Ishikawa (cell line): ENCODE data around the gene EYA4.

ENCODE experiments used
- CEBPB ChIP-seq: IDR thresholded peaks from 2 replicates; pipeline ENCODE4 v1.6.1; 2012
- CREB1 ChIP-seq: IDR thresholded peaks from 2 replicates; pipeline ENCODE4 v1.6.1; 2012; ENCODE audit warnings: low read depth
- EGR1 ChIP-seq: IDR thresholded peaks from 2 replicates; pipeline ENCODE4 v1.6.1; 2012
- EP300 ChIP-seq: IDR thresholded peaks from 2 replicates; pipeline ENCODE4 v1.6.1; 2012; ENCODE audit warnings: borderline replicate concordance
- FOXM1 ChIP-seq: IDR thresholded peaks from 2 replicates; pipeline ENCODE4 v1.6.1; 2012; ENCODE audit warnings: low read depth, borderline replicate concordance
- MAX ChIP-seq: IDR thresholded peaks from 2 replicates; pipeline ENCODE4 v1.6.1; 2012
- NFIC ChIP-seq: IDR thresholded peaks from 2 replicates; pipeline ENCODE4 v1.6.1; 2012
- RAD21 ChIP-seq: IDR thresholded peaks from 2 replicates; pipeline ENCODE4 v1.6.1; 2012; ENCODE audit warnings: low read depth
- REST ChIP-seq: IDR thresholded peaks from 2 replicates; pipeline ENCODE4 v1.6.1; 2012; ENCODE audit warnings: low read depth, mild to moderate bottlenecking
- TAF1 ChIP-seq: IDR thresholded peaks from 2 replicates; pipeline ENCODE4 v1.6.1; 2012; ENCODE audit warnings: low read depth, mild to moderate bottlenecking
- TCF12 ChIP-seq: IDR thresholded peaks from 2 replicates; pipeline ENCODE4 v1.6.1; 2012; ENCODE audit warnings: low read depth
- TEAD4 ChIP-seq: IDR thresholded peaks from 2 replicates; pipeline ENCODE4 v1.6.1; 2012
- USF1 ChIP-seq: IDR thresholded peaks from 2 replicates; pipeline ENCODE4 v1.6.1; 2012
- YY1 ChIP-seq: IDR thresholded peaks from 2 replicates; pipeline ENCODE4 v1.6.1; 2012; ENCODE audit warnings: low read depth
- ZBTB7A ChIP-seq: IDR thresholded peaks from 2 replicates; pipeline ENCODE4 v1.6.1; 2012; ENCODE audit warnings: low read depth

The EYA4 gene

GRCh38 chr6:133392641-133393040 is 151.5 kb downstream of the EYA4 start:
- TF ChIP-seq NFIC (no peak), USF1 (no peak), TAF1 (no peak), TEAD4 (no peak), EP300 (no peak), CEBPB (no peak), MAX (no peak)

GRCh38 chr6:133393891-133394290 is 152.7 kb downstream of the EYA4 start:
- TF ChIP-seq CEBPB (no peak), REST (no peak), EP300 (no peak), RAD21 (no peak), TCF12 (no peak), CREB1 (no peak), NFIC (no peak), EGR1 (no peak), MAX (no peak), FOXM1 (no peak)

- TF ChIP-seq CEBPB (no peak), REST (no peak), RAD21 (no peak), EP300 (no peak), ZBTB7A (no peak), MAX (no peak), EGR1 (no peak), CREB1 (no peak), TAF1 (no peak), YY1 (no peak), TEAD4 (no peak), FOXM1 (no peak), TCF12 (no peak), NFIC (no peak), USF1 (no peak)
Observed at GRCh38 chr6:133394630-133395029, 153.5 kb downstream of the EYA4 start.

GRCh38 chr6:133396233-133396983 is 155.3 kb downstream of the EYA4 start:
- TF ChIP-seq NFIC (peak; percentile 48), TAF1 (no peak)

- TF ChIP-seq RAD21 (no peak), YY1 (0 out of 2 replicates have a peak, but pooled peaks have one; percentile 11), EP300 (no peak)
Observed at GRCh38 chr6:133396984-133397348, 155.8 kb downstream of the EYA4 start.

GRCh38 chr6:133399426-133399825 is 158.3 kb downstream of the EYA4 start:
- TF ChIP-seq TEAD4, result no peak

- no peak for TF ChIP-seq MAX
- TF ChIP-seq TAF1, result no peak
- TF ChIP-seq EP300, result no peak
- no peak for TF ChIP-seq TEAD4
- no peak for TF ChIP-seq CREB1
- TF ChIP-seq NFIC, result no peak
- TF ChIP-seq REST, result no peak
- no peak for TF ChIP-seq ZBTB7A
- TF ChIP-seq FOXM1, result no peak
Observed at GRCh38 chr6:133404151-133404550, 163.0 kb downstream of the EYA4 start.
